Panc1 (cell line): ENCODE data around the gene NPPC. TPM values are rescaled to one million over a fixed set of nuclear protein-coding genes. Genes with fewer than 3 reads are reported as not detected.
A peak's percentile ranks its signal among the peaks of the same experiment; 100 is the strongest.

ENCODE experiments used
- ATAC-seq: fragments of 200-7000 bp; cut with Tn5 transposase; 2 replicates; pipeline ENCODE4 v1.9.1; 2020; ENCODE audit warnings: mild to moderate bottlenecking, moderate library complexity
- BruUV-seq: library from RNA; stranded (reverse); fragments of 400-500 nt; replicated peaks from 2 replicates; lab custom pipeline; 2021; lab: Mats Ljungman, UMichigan
- CTCF ChIA-PET: fragments of 300-600 bp; sonication (Branson Sonifier 250); formaldehyde crosslinking; loops from one replicate; lab custom pipeline; 2022; ENCODE audit warnings: antibody characterized with exemption; lab: Charles Lee
- POLR2A ChIA-PET: fragments of 300-600 bp; sonication (Branson Sonifier 250); formaldehyde crosslinking; loops from one replicate; lab custom pipeline; 2022; ENCODE audit warnings: antibody characterized with exemption; lab: Charles Lee
- DNase-seq: peaks from one replicate; pipeline ENCODE4 v3.0.0-alpha.2; 2010; ENCODE audit warnings: low read depth, low spot score
- H3K27ac ChIP-seq: 2 replicates; pipeline ENCODE4 v1.5.1; 2011; ENCODE audit warnings: mild to moderate bottlenecking, low read length, inconsistent platforms
- H3K27me3 ChIP-seq: fragments of 200-500 bp; sonication (Bioruptor generic); 2 replicates; pipeline ENCODE4 v1.6.0; 2014; ENCODE audit warnings: low read length, inconsistent platforms; ENCODE audit not compliant: control insufficient read depth, insufficient read depth
- H3K36me3 ChIP-seq: fragments of 200-500 bp; sonication (Bioruptor generic); 2 replicates; pipeline ENCODE4 v1.5.1; 2014; ENCODE audit warnings: inconsistent platforms, mild to moderate bottlenecking, low read length, moderate library complexity; ENCODE audit not compliant: control insufficient read depth, insufficient read depth
- H3K4me1 ChIP-seq: 2 replicates; pipeline ENCODE4 v1.5.1; 2011; ENCODE audit warnings: inconsistent platforms, mild to moderate bottlenecking, low read length, moderate library complexity; ENCODE audit not compliant: control insufficient read depth, insufficient read depth
- H3K4me3 ChIP-seq, 2 experiments: 2 replicates each; pipeline ENCODE4 v1.5.1; 2011 to 2012; ENCODE audit warnings: low read depth in 2 of 2, low read length in 2 of 2, mild to moderate bottlenecking in 2 of 2, inconsistent platforms in 1 of 2, moderate library complexity in 1 of 2
- H3K9me3 ChIP-seq: fragments of 200-500 bp; sonication (Bioruptor generic); 2 replicates; pipeline ENCODE4 v1.5.1; 2014; ENCODE audit warnings: low read depth, mild to moderate bottlenecking, inconsistent platforms, low read length, moderate library complexity; ENCODE audit not compliant: control insufficient read depth, insufficient read depth
- CTCF ChIP-seq: fragments of 450-650 bp; IDR thresholded peaks from 2 replicates; pipeline ENCODE4 v1.5.1; 2017; ENCODE audit warnings: mild to moderate bottlenecking
- POLR2AphosphoS5 ChIP-seq: IDR thresholded peaks from 2 replicates; pipeline ENCODE4 v1.6.1; 2012; ENCODE audit warnings: mild to moderate bottlenecking, low read depth, low read length, moderate library complexity
- SIN3A ChIP-seq: IDR thresholded peaks from 2 replicates; pipeline ENCODE4 v1.6.1; 2012; ENCODE audit warnings: low read depth, mild to moderate bottlenecking, low read length, moderate library complexity, borderline replicate concordance; ENCODE audit not compliant: insufficient read depth
- TCF7L2 ChIP-seq: IDR thresholded peaks from 2 replicates; pipeline ENCODE4 v1.6.1; 2011; ENCODE audit warnings: mild to moderate bottlenecking, low read depth, low read length, inconsistent platforms
- in situ Hi-C: cut with HindIII; loops from 2 replicates; pipeline ENCODE4 v1.10.0; 2016; ENCODE audit warnings: low sequenced_read_pairs, low pct_unique_long_range_greater_than_20kb
- intact Hi-C: fragments of 100-400 bp; cut with micrococcal nuclease; formaldehyde crosslinking; loops from one replicate; pipeline ENCODE4 v1.10.0; 2022; ENCODE audit not compliant: unreplicated experiment
- total RNA-seq: library from RNA; stranded (reverse); gene quantifications from one replicate; pipeline ENCODE4 v1.2.1, GENCODE V29; 2021; ENCODE audit not compliant: unreplicated experiment
- TF ChIP-seq, protein P1 (sequence below), 2 experiments: IDR thresholded peaks; 2 replicates each; pipeline ENCODE4 v1.6.1; 2011 to 2012; ENCODE audit warnings: low read depth in 2 of 2, control low read depth in 1 of 2, low read length in 1 of 2, mild to moderate bottlenecking in 1 of 2, moderate library complexity in 1 of 2; ENCODE audit not compliant: insufficient read depth in 1 of 2

The NPPC gene
- total RNA-seq, 1 experiment from 2014 or later: 1.1 TPM

DNA sequence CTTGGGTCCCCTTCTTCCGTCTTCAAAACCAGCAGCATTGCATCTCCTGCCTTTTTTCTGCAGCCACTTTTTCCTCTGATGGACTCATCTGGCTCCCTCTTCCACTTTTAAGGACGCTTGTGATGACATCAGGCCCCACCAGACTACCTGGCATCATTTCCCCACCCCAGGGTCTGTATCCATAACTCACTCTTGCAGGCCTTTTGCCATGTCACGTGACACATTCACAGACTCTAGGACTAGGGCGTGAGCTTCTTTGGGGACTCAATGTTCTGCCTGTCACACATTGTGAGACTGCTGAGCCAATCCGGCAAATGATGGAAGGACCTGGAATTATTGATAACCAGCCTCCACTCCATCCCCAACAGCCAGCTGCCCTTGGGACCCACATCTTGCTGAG lies 23.6 kb downstream of the NPPC start:
- Histone ChIP-seq H3K4me3 (no peak overlapping the region), H3K9me3 (no peaks in the 10 kb centered on the region), H3K27ac (no peak overlapping the region), H3K36me3 (no peaks in the 10 kb centered on the region), H3K27me3 (no peaks in the 10 kb centered on the region), H3K4me1 (0 out of 2 replicates have a peak, but pooled peaks cover 6% of the 10 kb centered on the region)
- ChIA-PET CTCF (no interaction called here), POLR2A (no interaction called here)
- intact Hi-C loops (loop anchor here (10.0 kb wide), 1 partner anchor 622 kb away; the partner anchor contains the start of genes CHRND and PRSS56), in situ Hi-C loops (no loop called here)
- TF ChIP-seq SIN3A (no peak), CTCF (no peak), TCF7L2 (no peak), POLR2AphosphoS5 (no peak)
- TF ChIP-seq, protein P1, sequence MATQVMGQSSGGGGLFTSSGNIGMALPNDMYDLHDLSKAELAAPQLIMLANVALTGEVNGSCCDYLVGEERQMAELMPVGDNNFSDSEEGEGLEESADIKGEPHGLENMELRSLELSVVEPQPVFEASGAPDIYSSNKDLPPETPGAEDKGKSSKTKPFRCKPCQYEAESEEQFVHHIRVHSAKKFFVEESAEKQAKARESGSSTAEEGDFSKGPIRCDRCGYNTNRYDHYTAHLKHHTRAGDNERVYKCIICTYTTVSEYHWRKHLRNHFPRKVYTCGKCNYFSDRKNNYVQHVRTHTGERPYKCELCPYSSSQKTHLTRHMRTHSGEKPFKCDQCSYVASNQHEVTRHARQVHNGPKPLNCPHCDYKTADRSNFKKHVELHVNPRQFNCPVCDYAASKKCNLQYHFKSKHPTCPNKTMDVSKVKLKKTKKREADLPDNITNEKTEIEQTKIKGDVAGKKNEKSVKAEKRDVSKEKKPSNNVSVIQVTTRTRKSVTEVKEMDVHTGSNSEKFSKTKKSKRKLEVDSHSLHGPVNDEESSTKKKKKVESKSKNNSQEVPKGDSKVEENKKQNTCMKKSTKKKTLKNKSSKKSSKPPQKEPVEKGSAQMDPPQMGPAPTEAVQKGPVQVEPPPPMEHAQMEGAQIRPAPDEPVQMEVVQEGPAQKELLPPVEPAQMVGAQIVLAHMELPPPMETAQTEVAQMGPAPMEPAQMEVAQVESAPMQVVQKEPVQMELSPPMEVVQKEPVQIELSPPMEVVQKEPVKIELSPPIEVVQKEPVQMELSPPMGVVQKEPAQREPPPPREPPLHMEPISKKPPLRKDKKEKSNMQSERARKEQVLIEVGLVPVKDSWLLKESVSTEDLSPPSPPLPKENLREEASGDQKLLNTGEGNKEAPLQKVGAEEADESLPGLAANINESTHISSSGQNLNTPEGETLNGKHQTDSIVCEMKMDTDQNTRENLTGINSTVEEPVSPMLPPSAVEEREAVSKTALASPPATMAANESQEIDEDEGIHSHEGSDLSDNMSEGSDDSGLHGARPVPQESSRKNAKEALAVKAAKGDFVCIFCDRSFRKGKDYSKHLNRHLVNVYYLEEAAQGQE (IDR thresholded peaks at IDR 0.05; ENCODE audit: insufficient read depth in 1 of 2, low read depth in 2 of 2, low read length in 1 of 2): no peak
- no TSS peak for BruUV-seq
- ATAC-seq (no peak), DNase-seq (no peak)

GRCh38 chr2:231900972-231901371 lies 25.2 kb downstream of the NPPC start:
- H3K4me1 ChIP-seq: 0 out of 2 replicates have a peak, but pooled peaks cover 6% of the 10 kb centered on the region
- no peak for TF ChIP-seq SIN3A
- no peak for TF ChIP-seq POLR2AphosphoS5
- TF ChIP-seq, protein P1 (IDR thresholded peaks at IDR 0.05; ENCODE audit: insufficient read depth in 1 of 2, low read depth in 2 of 2, low read length in 1 of 2): no peak
- TF ChIP-seq TCF7L2: no peak
- TF ChIP-seq CTCF: no peak
- ChIA-PET CTCF (interaction anchor here (0.5 to 1.1 kb wide), 9 partner anchors 9 to 539 kb away, joined by 3 to 4 read pairs (median 3); no protein-coding TSS in a partner anchor), POLR2A (no interaction called here)
- in situ Hi-C loops (no loop called here), intact Hi-C loops (loop anchor here (10.0 kb wide), 1 partner anchor 624 kb away; the partner anchor contains the start of genes CHRND and PRSS56)
- H3K36me3 ChIP-seq: no peaks in the 10 kb centered on the region
- H3K4me3 ChIP-seq: no peak overlapping the region
- ATAC-seq (peak; percentile 77), DNase-seq (no peak)
- H3K9me3 ChIP-seq: no peaks in the 10 kb centered on the region
- no peak overlapping the region for H3K27ac ChIP-seq
- no TSS peak for BruUV-seq
- H3K27me3 ChIP-seq: no peaks in the 10 kb centered on the region
